GM12874 (cell line): ENCODE results near the gene JAM3.

ENCODE experiments used
- TF ChIP-seq, protein P1 (sequence below): IDR thresholded peaks from 2 replicates; pipeline ENCODE4 v1.5.1; 2011; ENCODE audit warnings: low read depth, mild to moderate bottlenecking, control low read depth, low read length, moderate library complexity; ENCODE audit not compliant: insufficient read depth

JAM3 gene

GRCh38 chr11:134033696-134034491, 35.0 kb upstream of the JAM3 start:
- TF ChIP-seq, protein P1, sequence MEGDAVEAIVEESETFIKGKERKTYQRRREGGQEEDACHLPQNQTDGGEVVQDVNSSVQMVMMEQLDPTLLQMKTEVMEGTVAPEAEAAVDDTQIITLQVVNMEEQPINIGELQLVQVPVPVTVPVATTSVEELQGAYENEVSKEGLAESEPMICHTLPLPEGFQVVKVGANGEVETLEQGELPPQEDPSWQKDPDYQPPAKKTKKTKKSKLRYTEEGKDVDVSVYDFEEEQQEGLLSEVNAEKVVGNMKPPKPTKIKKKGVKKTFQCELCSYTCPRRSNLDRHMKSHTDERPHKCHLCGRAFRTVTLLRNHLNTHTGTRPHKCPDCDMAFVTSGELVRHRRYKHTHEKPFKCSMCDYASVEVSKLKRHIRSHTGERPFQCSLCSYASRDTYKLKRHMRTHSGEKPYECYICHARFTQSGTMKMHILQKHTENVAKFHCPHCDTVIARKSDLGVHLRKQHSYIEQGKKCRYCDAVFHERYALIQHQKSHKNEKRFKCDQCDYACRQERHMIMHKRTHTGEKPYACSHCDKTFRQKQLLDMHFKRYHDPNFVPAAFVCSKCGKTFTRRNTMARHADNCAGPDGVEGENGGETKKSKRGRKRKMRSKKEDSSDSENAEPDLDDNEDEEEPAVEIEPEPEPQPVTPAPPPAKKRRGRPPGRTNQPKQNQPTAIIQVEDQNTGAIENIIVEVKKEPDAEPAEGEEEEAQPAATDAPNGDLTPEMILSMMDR, result no peak

DNA sequence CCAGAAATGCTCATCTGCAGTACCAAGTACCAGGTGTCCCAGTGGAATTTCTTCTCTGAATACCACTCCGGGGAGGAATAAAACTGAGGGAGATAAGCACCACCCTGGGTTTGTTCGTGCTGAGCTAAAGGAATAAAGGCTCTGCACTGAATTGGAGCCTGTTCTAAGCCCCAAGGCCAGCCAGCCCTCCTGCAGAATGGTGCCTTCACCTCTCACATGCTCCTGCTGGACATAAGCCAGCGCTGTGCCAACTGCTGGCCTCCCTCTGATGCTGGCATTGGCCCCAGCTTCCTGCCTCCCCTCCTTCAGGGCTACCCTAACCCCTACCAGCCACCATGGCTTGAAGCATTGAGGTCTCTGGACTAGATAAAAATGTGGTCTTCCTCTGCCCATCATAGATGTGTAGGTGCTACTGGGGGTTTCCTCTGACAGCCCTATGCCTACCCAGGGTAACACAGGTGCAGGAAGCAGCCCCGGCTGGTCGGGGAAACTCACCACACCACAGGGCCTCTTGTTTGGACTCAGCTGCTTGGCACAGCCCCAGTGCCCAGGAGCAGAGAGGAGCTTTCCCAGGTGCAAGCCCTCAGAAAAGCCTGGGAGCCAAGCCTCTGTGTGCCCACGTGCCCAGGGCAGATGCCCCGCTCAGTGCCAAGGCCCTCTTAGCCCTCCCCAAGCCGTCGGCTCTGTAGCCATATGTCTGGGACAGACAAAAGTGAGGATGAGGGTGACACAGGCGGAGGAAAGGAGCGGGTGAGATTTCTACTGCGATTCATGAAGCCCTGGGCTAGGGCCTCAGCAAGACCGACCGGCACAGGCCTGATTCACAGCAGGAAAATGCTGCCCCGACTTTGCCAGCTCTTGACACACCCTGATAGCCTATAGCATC, 34.1 kb upstream of the JAM3 start:
- TF ChIP-seq, protein P1, result no peak

- TF ChIP-seq, protein P1, result no peak
Measured at GRCh38 chr11:134036492-134037045, 32.3 kb upstream of the JAM3 start.

DNA sequence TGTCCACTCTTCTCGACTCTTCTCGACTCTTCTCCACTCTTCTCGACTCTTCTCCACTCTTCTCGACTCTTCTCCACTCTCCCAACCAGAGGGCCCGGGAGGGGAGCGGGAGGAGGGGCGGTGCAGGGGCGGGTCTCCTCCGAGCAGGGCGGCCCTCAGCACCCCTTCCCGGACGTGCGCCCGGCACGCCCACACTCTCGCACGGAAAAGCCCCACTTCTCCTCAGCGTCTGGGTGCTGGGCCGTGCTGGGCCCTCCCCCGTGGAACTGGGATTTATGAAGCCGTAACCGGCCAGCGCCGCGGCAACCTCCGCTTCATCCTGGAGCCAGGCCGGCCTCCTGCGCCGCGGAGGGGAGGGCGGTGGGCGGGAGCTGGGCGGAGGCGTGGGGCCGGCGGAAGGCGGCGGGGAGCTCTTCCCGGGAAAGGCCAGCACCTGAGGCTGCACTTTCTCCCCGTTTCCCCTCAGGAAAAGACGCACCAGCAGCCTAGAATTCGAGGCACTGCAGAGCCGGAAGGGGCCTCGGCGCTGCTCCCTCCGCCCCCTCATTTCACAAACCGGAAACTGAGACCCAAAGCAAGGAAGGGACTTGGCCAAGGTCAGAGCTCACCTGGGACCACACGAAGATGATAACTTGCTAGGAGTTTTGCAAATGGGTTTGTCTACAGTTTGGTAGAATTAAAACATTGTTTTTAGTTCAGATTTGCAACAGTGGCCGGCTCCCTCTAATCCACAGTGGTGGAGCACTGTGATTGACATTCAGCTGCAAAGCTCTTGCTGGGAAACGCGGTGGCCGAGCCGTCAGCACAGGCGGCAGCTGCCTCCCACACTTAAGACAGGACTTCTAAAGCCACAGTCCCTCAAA, 31.6 kb upstream of the JAM3 start:
- TF ChIP-seq, protein P1, result no peak

- TF ChIP-seq, protein P1, result no peak
Measured at GRCh38 chr11:134038897-134039470, 29.9 kb upstream of the JAM3 start.

DNA sequence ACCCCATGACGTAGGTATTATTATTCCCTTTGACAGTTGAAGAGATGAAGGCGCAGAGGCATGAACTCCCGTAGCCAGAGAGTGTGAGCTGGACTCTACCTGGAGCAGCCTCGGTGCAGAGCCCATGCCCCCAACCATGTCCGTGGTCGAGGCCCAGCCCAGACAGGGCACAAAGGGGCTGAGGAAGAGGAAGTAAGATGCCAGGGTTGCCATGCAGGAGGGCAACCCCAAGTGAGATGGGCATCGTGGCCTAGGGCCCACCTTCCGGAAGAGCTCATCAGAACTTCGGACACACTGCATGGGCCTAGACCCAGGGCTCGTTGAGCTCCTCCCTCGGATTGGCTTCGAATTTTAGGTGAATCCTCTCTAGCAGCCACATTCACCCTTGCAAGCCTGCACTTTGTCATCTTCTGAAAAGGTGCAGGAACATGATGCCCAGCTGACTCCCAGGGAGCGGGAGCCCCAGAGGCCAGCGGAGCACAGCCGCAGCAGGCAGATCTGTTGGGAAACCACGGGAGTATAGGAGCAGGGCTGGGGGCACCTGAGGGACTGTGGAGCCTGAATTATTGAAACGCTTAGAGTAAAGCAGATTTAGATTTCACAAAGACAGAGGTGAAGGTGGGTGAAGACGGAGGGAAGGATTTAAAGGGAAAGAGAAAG, 29.0 kb upstream of the JAM3 start:
- TF ChIP-seq, protein P1, result no peak
